ENCODE data around the gene LINC01488. TPM values are rescaled to one million over a fixed set of nuclear protein-coding genes. Genes with fewer than 3 reads are reported as not detected.
A peak's percentile ranks its signal among the peaks of the same experiment; 100 is the strongest.

Gene LINC01488
- total RNA-seq, 1 experiment from 2014 or later, result not detected

- no peak overlapping the region for H3K27ac Mint-ChIP-seq (ENCODE audit: unreplicated experiment)
- H3K4me1 Mint-ChIP-seq (ENCODE audit: low read depth, unreplicated experiment), result peaks cover 7% of the 10 kb centered on the region
- H3K9me3 Mint-ChIP-seq (ENCODE audit: unreplicated experiment), result peaks cover 9% of the 10 kb centered on the region
- DNase-seq, result peak in 1 of 2 experiments; percentile 28
- ChIA-PET CTCF (no interaction called here), POLR2A (no interaction called here)
- H3K36me3 Mint-ChIP-seq (ENCODE audit: insufficient read depth, unreplicated experiment), result no peaks in the 10 kb centered on the region
- intact Hi-C loops (cut with micrococcal nuclease; ENCODE audit: unreplicated experiment), result no loop called here
- no peaks in the 10 kb centered on the region for H3K27me3 Mint-ChIP-seq (ENCODE audit: insufficient read depth, unreplicated experiment)
- Histone ChIP-seq H3K9me3 (no peaks in the 10 kb centered on the region), H3K4me1 (peaks cover 5% of the 10 kb centered on the region; the same call in 1 of the 2 replicates), H3K27me3 (replicated peaks; ENCODE audit: control insufficient read depth, insufficient read depth, low read length) (no peaks in the 10 kb centered on the region), H3K36me3 (ENCODE audit: control insufficient read depth, insufficient read depth, low read length) (no peaks in the 10 kb centered on the region), H3K4me3 (ENCODE audit: low read depth, low read length) (no peak overlapping the region)
- no peak for TF ChIP-seq CTCF (IDR thresholded peaks at IDR 0.05; ENCODE audit: insufficient read depth in 1 of 2, low read depth in 1 of 2, low read length in 1 of 2, severe bottlenecking in 1 of 2, unreplicated experiment in 1 of 2)
- no peak overlapping the region for H3K4me3 Mint-ChIP-seq (ENCODE audit: unreplicated experiment)
- no TSS peak for BruUV-seq (replicated peaks)
Observed at GRCh38 chr11:69509381-69509780, 27.9 kb downstream of the LINC01488 start.

DNA sequence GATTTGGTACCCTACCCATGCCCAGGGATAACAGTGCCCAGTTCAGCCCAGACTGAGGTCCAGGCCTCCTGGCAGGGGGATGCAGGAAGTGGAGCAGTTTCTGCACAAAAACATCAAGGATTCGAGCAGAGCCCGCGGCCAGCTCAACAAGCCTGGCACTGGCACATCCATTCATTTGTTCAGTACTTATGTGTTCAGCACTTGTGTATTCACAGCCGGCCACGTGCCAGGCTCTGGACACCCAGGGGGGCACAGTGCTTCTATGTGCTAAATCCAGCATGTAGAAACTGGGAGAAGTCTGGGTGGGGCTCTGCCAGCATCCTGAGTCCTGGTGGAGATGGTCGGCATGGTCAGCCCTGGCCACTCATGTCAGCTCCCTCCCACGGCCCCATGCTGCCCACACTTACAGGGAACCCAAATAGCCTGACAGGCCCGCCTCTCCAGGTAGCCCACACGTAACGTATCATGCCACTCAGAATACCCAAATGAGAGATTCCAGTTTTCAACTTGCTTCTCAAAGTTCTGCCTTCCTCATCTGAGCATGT, 28.5 kb downstream of the LINC01488 start:
- ChIA-PET POLR2A (no interaction called here), CTCF (no interaction called here)
- H3K27ac Mint-ChIP-seq (ENCODE audit: unreplicated experiment), result no peak overlapping the region
- Histone ChIP-seq H3K36me3 (ENCODE audit: control insufficient read depth, insufficient read depth, low read length) (no peaks in the 10 kb centered on the region), H3K27me3 (replicated peaks; ENCODE audit: control insufficient read depth, insufficient read depth, low read length) (no peaks in the 10 kb centered on the region), H3K4me1 (peaks cover 5% of the 10 kb centered on the region; the same call in 1 of the 2 replicates), H3K4me3 (ENCODE audit: low read depth, low read length) (no peak overlapping the region), H3K9me3 (no peaks in the 10 kb centered on the region)
- H3K27me3 Mint-ChIP-seq (ENCODE audit: insufficient read depth, unreplicated experiment), result no peaks in the 10 kb centered on the region
- H3K4me1 Mint-ChIP-seq (ENCODE audit: low read depth, unreplicated experiment), result peaks cover 7% of the 10 kb centered on the region
- intact Hi-C loops (cut with micrococcal nuclease; ENCODE audit: unreplicated experiment), result no loop called here
- BruUV-seq (replicated peaks), result no TSS peak
- TF ChIP-seq CTCF (IDR thresholded peaks at IDR 0.05; ENCODE audit: insufficient read depth in 1 of 2, low read depth in 1 of 2, low read length in 1 of 2, severe bottlenecking in 1 of 2, unreplicated experiment in 1 of 2), result no peak
- no peak overlapping the region for H3K4me3 Mint-ChIP-seq (ENCODE audit: unreplicated experiment)
- no peaks in the 10 kb centered on the region for H3K36me3 Mint-ChIP-seq (ENCODE audit: insufficient read depth, unreplicated experiment)
- H3K9me3 Mint-ChIP-seq (ENCODE audit: unreplicated experiment), result peaks cover 6% of the 10 kb centered on the region
- peak in 1 of 2 experiments; percentile 33 for DNase-seq

DNA sequence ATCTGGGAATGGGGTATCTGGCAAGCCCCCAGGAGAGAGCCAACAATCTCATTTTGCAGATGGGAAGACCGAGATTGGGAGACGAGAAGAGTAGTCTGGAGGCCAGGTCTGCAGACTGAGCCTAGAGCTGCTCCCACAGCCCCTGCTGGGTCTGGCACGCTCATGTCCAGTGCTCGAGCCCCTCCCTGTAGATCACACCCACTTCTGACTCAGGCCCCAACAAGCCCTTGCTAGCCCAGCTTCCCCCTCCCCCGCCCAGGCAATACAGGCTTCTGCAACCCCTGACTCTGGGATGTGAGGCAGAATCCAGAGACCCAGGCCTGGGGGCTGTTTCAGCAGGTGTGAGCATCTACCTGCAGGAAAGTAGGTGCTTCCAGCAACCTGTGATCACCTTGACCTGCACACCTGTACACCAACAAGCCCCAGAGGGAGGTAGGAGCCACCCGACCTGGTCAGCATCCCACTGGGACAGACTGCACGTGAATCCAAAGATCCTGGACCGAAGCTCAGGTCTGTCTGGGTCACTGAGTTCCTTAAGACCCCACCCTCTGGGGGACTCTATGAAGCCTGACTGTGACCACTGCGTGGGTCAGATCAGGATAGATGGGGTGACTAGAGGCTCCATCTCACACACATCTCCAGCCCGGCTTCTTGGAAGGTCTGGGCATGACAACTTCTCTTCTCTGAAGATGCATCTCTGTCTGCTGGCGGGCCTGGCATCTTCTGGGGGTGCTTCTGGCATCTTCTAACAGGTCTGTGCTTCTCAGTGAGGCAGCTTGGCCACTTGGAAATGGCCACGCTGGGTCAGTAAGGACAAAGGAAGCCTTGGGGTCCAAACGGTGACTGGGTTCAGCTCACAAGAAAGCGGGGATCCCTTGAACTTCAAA, 29.3 kb downstream of the LINC01488 start:
- ChIA-PET CTCF (no interaction called here), POLR2A (no interaction called here)
- H3K4me1 Mint-ChIP-seq (ENCODE audit: low read depth, unreplicated experiment), result peaks cover 7% of the 10 kb centered on the region
- no peaks in the 10 kb centered on the region for H3K27me3 Mint-ChIP-seq (ENCODE audit: insufficient read depth, unreplicated experiment)
- Histone ChIP-seq H3K36me3 (ENCODE audit: control insufficient read depth, insufficient read depth, low read length) (no peaks in the 10 kb centered on the region), H3K4me1 (peaks cover 5% of the 10 kb centered on the region; the same call in 1 of the 2 replicates), H3K27me3 (replicated peaks; ENCODE audit: control insufficient read depth, insufficient read depth, low read length) (no peaks in the 10 kb centered on the region), H3K4me3 (ENCODE audit: low read depth, low read length) (no peak overlapping the region), H3K9me3 (no peaks in the 10 kb centered on the region)
- H3K36me3 Mint-ChIP-seq (ENCODE audit: insufficient read depth, unreplicated experiment), result no peaks in the 10 kb centered on the region
- peak in 1 of 2 experiments; percentile 54 for DNase-seq
- no peak for TF ChIP-seq CTCF (IDR thresholded peaks at IDR 0.05; ENCODE audit: insufficient read depth in 1 of 2, low read depth in 1 of 2, low read length in 1 of 2, severe bottlenecking in 1 of 2, unreplicated experiment in 1 of 2)
- H3K27ac Mint-ChIP-seq (ENCODE audit: unreplicated experiment), result no peak overlapping the region
- H3K9me3 Mint-ChIP-seq (ENCODE audit: unreplicated experiment), result peaks cover 6% of the 10 kb centered on the region
- BruUV-seq (replicated peaks), result no TSS peak
- intact Hi-C loops (cut with micrococcal nuclease; ENCODE audit: unreplicated experiment), result no loop called here
- no peak overlapping the region for H3K4me3 Mint-ChIP-seq (ENCODE audit: unreplicated experiment)
